Measurements from ENCODE around the gene ROBO4. TPM values are rescaled to one million over a fixed set of nuclear protein-coding genes. Genes with fewer than 3 reads are reported as not detected.

ROBO4 gene
- total RNA-seq, 1 donor from 2014 or later, result 75.0 TPM

GRCh38 chr11:124887667-124888013, 10.0 kb downstream of the ROBO4 start:
- DNase-seq (no peak), ATAC-seq (no peak)
- intact Hi-C loops (cut with DNase I), result no loop called here
- Histone ChIP-seq H3K4me1 (peaks cover 42% of the 10 kb centered on the region), H3K27ac (no peak overlapping the region), H3K9me3 (no peaks in the 10 kb centered on the region), H3K4me3 (no peak overlapping the region), H3K27me3 (no peaks in the 10 kb centered on the region), H3K36me3 (no peaks in the 10 kb centered on the region)
- TF ChIP-seq, protein P1, sequence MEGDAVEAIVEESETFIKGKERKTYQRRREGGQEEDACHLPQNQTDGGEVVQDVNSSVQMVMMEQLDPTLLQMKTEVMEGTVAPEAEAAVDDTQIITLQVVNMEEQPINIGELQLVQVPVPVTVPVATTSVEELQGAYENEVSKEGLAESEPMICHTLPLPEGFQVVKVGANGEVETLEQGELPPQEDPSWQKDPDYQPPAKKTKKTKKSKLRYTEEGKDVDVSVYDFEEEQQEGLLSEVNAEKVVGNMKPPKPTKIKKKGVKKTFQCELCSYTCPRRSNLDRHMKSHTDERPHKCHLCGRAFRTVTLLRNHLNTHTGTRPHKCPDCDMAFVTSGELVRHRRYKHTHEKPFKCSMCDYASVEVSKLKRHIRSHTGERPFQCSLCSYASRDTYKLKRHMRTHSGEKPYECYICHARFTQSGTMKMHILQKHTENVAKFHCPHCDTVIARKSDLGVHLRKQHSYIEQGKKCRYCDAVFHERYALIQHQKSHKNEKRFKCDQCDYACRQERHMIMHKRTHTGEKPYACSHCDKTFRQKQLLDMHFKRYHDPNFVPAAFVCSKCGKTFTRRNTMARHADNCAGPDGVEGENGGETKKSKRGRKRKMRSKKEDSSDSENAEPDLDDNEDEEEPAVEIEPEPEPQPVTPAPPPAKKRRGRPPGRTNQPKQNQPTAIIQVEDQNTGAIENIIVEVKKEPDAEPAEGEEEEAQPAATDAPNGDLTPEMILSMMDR (IDR thresholded peaks at IDR 0.05), result no peak

- intact Hi-C loops (cut with DNase I), result no loop called here
- Histone ChIP-seq H3K27me3 (no peaks in the 10 kb centered on the region), H3K27ac (no peak overlapping the region), H3K9me3 (no peaks in the 10 kb centered on the region), H3K4me3 (no peak overlapping the region), H3K36me3 (no peaks in the 10 kb centered on the region), H3K4me1 (peaks cover 38% of the 10 kb centered on the region)
- TF ChIP-seq, protein P1 (IDR thresholded peaks at IDR 0.05), result no peak
- no peak for ATAC-seq
- no peak for DNase-seq
Measured at GRCh38 chr11:124886978-124887666, 10.5 kb downstream of the ROBO4 start.

- no peak for ATAC-seq
- no peak for DNase-seq
- no peaks in the 10 kb centered on the region for H3K9me3 ChIP-seq
- peaks cover 33% of the 10 kb centered on the region for H3K4me1 ChIP-seq
- no peak overlapping the region for H3K27ac ChIP-seq
- no peaks in the 10 kb centered on the region for H3K27me3 ChIP-seq
- TF ChIP-seq, protein P1 (IDR thresholded peaks at IDR 0.05), result no peak
- no peaks in the 10 kb centered on the region for H3K36me3 ChIP-seq
- H3K4me3 ChIP-seq, result no peak overlapping the region
- intact Hi-C loops (cut with DNase I), result no loop called here
Measured at GRCh38 chr11:124886476-124886875, 11.2 kb downstream of the ROBO4 start.

GRCh38 chr11:124884869-124885479, 12.7 kb downstream of the ROBO4 start:
- Histone ChIP-seq H3K27me3 (no peaks in the 10 kb centered on the region), H3K9me3 (no peaks in the 10 kb centered on the region), H3K27ac (no peak overlapping the region), H3K4me1 (peaks cover 20% of the 10 kb centered on the region), H3K36me3 (no peaks in the 10 kb centered on the region), H3K4me3 (no peak overlapping the region)
- DNase-seq (no peak), ATAC-seq (no peak)
- TF ChIP-seq, protein P1 (IDR thresholded peaks at IDR 0.05), result no peak
- intact Hi-C loops (cut with DNase I), result no loop called here

- DNase-seq, result no peak
- TF ChIP-seq, protein P1 (IDR thresholded peaks at IDR 0.05), result no peak
- ATAC-seq, result no peak
- Histone ChIP-seq H3K4me3 (no peak overlapping the region), H3K9me3 (no peaks in the 10 kb centered on the region), H3K36me3 (no peaks in the 10 kb centered on the region), H3K4me1 (peaks cover 14% of the 10 kb centered on the region), H3K27ac (no peak overlapping the region), H3K27me3 (no peaks in the 10 kb centered on the region)
- intact Hi-C loops (cut with DNase I), result no loop called here
Measured at GRCh38 chr11:124884340-124884739, 13.3 kb downstream of the ROBO4 start.

All from upper lobe of right lung (tissue), 1 donor.